Sigmoid colon (tissue), 3 donors: ENCODE data around the gene ADCY6.

Source experiments
- POLR2A ChIP-seq, 2 donors: fragments of 450-650 bp; IDR thresholded peaks; one replicate each; pipeline ENCODE4 v1.6.1; 2016; ENCODE audit warnings: antibody characterized with exemption in 2 of 2, mild to moderate bottlenecking in 2 of 2, moderate library complexity in 2 of 2
- TF ChIP-seq, protein P1 (sequence below), 4 experiments: fragments of 450-650 bp in 3 of 4; fragments of 200-600 bp in 1 of 4; IDR thresholded peaks; one replicate each; pipeline ENCODE4 v1.5.1; 2016 to 2019; ENCODE audit warnings: antibody characterized with exemption in 4 of 4, mild to moderate bottlenecking in 3 of 4, moderate library complexity in 2 of 4

- TF ChIP-seq, protein P1, sequence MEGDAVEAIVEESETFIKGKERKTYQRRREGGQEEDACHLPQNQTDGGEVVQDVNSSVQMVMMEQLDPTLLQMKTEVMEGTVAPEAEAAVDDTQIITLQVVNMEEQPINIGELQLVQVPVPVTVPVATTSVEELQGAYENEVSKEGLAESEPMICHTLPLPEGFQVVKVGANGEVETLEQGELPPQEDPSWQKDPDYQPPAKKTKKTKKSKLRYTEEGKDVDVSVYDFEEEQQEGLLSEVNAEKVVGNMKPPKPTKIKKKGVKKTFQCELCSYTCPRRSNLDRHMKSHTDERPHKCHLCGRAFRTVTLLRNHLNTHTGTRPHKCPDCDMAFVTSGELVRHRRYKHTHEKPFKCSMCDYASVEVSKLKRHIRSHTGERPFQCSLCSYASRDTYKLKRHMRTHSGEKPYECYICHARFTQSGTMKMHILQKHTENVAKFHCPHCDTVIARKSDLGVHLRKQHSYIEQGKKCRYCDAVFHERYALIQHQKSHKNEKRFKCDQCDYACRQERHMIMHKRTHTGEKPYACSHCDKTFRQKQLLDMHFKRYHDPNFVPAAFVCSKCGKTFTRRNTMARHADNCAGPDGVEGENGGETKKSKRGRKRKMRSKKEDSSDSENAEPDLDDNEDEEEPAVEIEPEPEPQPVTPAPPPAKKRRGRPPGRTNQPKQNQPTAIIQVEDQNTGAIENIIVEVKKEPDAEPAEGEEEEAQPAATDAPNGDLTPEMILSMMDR (IDR thresholded peaks at IDR 0.05) = no peak
- TF ChIP-seq POLR2A (IDR thresholded peaks at IDR 0.05) = no peak
Observed at GRCh38 chr12:48758186-48758585, 30.7 kb downstream of the ADCY6 start.
